HEK293 (cell line): ENCODE measurements around the gene UBE2Q1.

Experiments
- GLIS1 ChIP-seq: fragments of 450-650 bp; formaldehyde crosslinking; IDR thresholded peaks from 2 replicates; pipeline ENCODE4 v1.5.1; 2016; ENCODE audit warnings: missing biosample characterization, missing genetic modification characterization
- GLIS2 ChIP-seq: fragments of 450-650 bp; formaldehyde crosslinking; IDR thresholded peaks from 2 replicates; pipeline ENCODE4 v1.5.1; 2016; ENCODE audit warnings: missing biosample characterization, missing genetic modification characterization
- KLF9 ChIP-seq: fragments of 450-650 bp; formaldehyde crosslinking; IDR thresholded peaks from 2 replicates; pipeline ENCODE4 v1.5.1; 2016; ENCODE audit warnings: missing biosample characterization, missing genetic modification characterization, low read depth
- PRDM10 ChIP-seq: fragments of 450-650 bp; formaldehyde crosslinking; IDR thresholded peaks from 2 replicates; pipeline ENCODE4 v1.5.1; 2016; ENCODE audit warnings: missing biosample characterization, missing genetic modification characterization
- PRDM2 ChIP-seq: fragments of 450-650 bp; formaldehyde crosslinking; IDR thresholded peaks from 2 replicates; pipeline ENCODE4 v1.5.1; 2016; ENCODE audit warnings: missing biosample characterization, missing genetic modification characterization, borderline replicate concordance
- SETDB1 ChIP-seq: IDR thresholded peaks from one replicate; pipeline ENCODE4 v1.6.1; 2017; ENCODE audit warnings: mild to moderate bottlenecking, low read length, moderate library complexity, mixed read lengths; ENCODE audit not compliant: insufficient read length
- SP3 ChIP-seq: fragments of 450-650 bp; formaldehyde crosslinking; IDR thresholded peaks from 2 replicates; pipeline ENCODE4 v1.5.1; 2016; ENCODE audit warnings: missing biosample characterization, missing genetic modification characterization
- ZBTB44 ChIP-seq: fragments of 450-650 bp; IDR thresholded peaks from 2 replicates; pipeline ENCODE4 v1.5.1; 2018; ENCODE audit warnings: missing biosample characterization, mild to moderate bottlenecking, missing genetic modification characterization
- ZNF138 ChIP-seq: fragments of 450-650 bp; formaldehyde crosslinking; IDR thresholded peaks from 2 replicates; pipeline ENCODE4 v1.5.1; 2016; ENCODE audit warnings: missing biosample characterization, missing genetic modification characterization, borderline replicate concordance
- ZNF148 ChIP-seq: fragments of 450-650 bp; formaldehyde crosslinking; IDR thresholded peaks from 2 replicates; pipeline ENCODE4 v1.5.0; 2017; ENCODE audit warnings: missing biosample characterization, missing genetic modification characterization, borderline replicate concordance
- ZNF19 ChIP-seq: fragments of 450-650 bp; formaldehyde crosslinking; IDR thresholded peaks from 2 replicates; pipeline ENCODE4; 2016; ENCODE audit warnings: missing biosample characterization, missing genetic modification characterization, low read depth
- ZNF292 ChIP-seq: fragments of 450-650 bp; formaldehyde crosslinking; IDR thresholded peaks from 2 replicates; pipeline ENCODE4 v1.5.1; 2016; ENCODE audit warnings: low read depth, missing biosample characterization, missing genetic modification characterization, borderline replicate concordance
- ZNF302 ChIP-seq: fragments of 450-650 bp; formaldehyde crosslinking; IDR thresholded peaks from 2 replicates; pipeline ENCODE4 v1.5.1; 2016; ENCODE audit warnings: missing biosample characterization, missing genetic modification characterization, low read depth
- ZNF548 ChIP-seq: fragments of 450-650 bp; formaldehyde crosslinking; IDR thresholded peaks from 2 replicates; pipeline ENCODE4 v1.5.1; 2016; ENCODE audit warnings: missing biosample characterization, missing genetic modification characterization
- ZNF670 ChIP-seq: fragments of 450-650 bp; formaldehyde crosslinking; IDR thresholded peaks from 2 replicates; pipeline ENCODE4 v1.5.1; 2016; ENCODE audit warnings: missing biosample characterization, missing genetic modification characterization, low read depth
- ZNF707 ChIP-seq: fragments of 450-650 bp; formaldehyde crosslinking; IDR thresholded peaks from 2 replicates; pipeline ENCODE4 v1.5.1; 2016; ENCODE audit warnings: missing biosample characterization, missing genetic modification characterization
- ZNF747 ChIP-seq: fragments of 450-650 bp; formaldehyde crosslinking; IDR thresholded peaks from 2 replicates; pipeline ENCODE4 v1.5.1; 2016; ENCODE audit warnings: missing biosample characterization, missing genetic modification characterization
- ZNF785 ChIP-seq: fragments of 450-650 bp; formaldehyde crosslinking; IDR thresholded peaks from 2 replicates; pipeline ENCODE4 v1.5.1; 2016; ENCODE audit warnings: missing biosample characterization, missing genetic modification characterization
- ZNF792 ChIP-seq: fragments of 450-650 bp; formaldehyde crosslinking; IDR thresholded peaks from 2 replicates; pipeline ENCODE4 v1.5.1; 2016; ENCODE audit warnings: missing biosample characterization, missing genetic modification characterization
- ZSCAN30 ChIP-seq: fragments of 450-650 bp; IDR thresholded peaks from 2 replicates; pipeline ENCODE4 v1.5.1; 2018; ENCODE audit warnings: missing biosample characterization, mild to moderate bottlenecking, missing genetic modification characterization, moderate library complexity
- TF ChIP-seq, protein P1 (sequence below): fragments of 450-650 bp; formaldehyde crosslinking; IDR thresholded peaks from 2 replicates; pipeline ENCODE4 v1.5.1; 2017; ENCODE audit warnings: missing biosample characterization, mild to moderate bottlenecking, missing genetic modification characterization, moderate library complexity
- TF ChIP-seq, protein P2 (sequence below): fragments of 450-650 bp; formaldehyde crosslinking; IDR thresholded peaks from 2 replicates; pipeline ENCODE4 v1.5.1; 2016; ENCODE audit warnings: missing biosample characterization, missing genetic modification characterization

UBE2Q1 gene

DNA sequence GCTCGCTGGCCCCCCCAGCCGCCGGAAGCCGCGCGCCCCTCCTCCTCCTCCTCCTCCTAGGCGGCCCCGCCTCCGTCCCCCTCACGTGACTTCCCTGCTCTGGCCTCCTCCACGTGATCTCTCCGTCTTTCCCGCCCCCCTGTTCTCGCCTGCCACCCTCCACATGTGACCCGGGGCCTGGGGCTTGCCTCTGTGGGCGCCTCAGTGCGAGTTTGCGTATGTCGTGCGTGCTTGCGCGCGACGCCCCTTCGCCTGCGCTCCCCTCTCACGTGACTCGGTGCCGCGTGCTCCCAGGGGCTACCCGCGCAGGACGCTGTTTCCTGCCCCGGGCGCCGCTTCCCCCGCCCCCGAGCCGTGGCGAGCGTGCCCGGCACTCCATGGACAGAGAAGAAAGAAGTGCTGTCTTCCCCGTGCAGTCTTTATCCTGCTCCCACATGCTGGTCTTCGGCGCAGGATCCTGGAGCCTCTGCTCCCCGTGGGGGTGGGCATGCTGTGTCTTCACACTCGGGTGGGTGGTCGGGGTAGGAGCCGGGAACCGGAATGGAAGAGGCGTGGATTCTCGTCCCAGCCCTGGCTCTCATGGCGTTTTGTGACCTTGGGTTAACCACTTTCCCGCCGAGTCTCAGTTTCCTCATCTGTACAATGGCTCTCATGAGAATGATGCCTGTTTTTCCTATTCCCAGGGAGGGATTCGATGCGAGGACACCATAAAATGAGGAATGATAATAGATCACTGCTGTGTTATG is 431 bp upstream of the UBE2Q1 start (continued):
- TF ChIP-seq ZNF138 (tag by site-specific recombination) (no peak), GLIS1 (tag by site-specific recombination) (peak; percentile 91), KLF9 (peak; percentile 99), ZNF747 (tag by site-specific recombination) (no peak), GLIS2 (tag by site-specific recombination) (peak; percentile 98), PRDM10 (tag by site-specific recombination) (peak; percentile 65), PRDM2 (no peak), ZSCAN30 (no peak; the same call in 1 of the 2 replicates), SETDB1 (peak; percentile 45), ZNF707 (tag by site-specific recombination) (no peak), ZNF792 (0 out of 2 replicates have a peak, but pooled peaks have one; percentile 25), ZBTB44 (tag by site-specific recombination) (0 out of 2 replicates have a peak, but pooled peaks have one; percentile 18), ZNF302 (no peak), SP3 (tag by site-specific recombination) (peak; percentile 100), ZNF292 (tag by site-specific recombination) (no peak), ZNF19 (tag by site-specific recombination) (no peak), ZNF148 (no peak), ZNF670 (tag by site-specific recombination) (no peak), ZNF548 (tag by site-specific recombination) (no peak), ZNF785 (tag by site-specific recombination) (peak; percentile 76)
- TF ChIP-seq, protein P1, sequence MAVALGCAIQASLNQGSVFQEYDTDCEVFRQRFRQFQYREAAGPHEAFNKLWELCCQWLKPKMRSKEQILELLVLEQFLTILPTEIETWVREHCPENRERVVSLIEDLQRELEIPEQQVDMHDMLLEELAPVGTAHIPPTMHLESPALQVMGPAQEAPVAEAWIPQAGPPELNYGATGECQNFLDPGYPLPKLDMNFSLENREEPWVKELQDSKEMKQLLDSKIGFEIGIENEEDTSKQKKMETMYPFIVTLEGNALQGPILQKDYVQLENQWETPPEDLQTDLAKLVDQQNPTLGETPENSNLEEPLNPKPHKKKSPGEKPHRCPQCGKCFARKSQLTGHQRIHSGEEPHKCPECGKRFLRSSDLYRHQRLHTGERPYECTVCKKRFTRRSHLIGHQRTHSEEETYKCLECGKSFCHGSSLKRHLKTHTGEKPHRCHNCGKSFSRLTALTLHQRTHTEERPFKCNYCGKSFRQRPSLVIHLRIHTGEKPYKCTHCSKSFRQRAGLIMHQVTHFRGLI (tag by site-specific recombination), result 0 out of 2 replicates have a peak, but pooled peaks have one; percentile 49
- TF ChIP-seq, protein P2, sequence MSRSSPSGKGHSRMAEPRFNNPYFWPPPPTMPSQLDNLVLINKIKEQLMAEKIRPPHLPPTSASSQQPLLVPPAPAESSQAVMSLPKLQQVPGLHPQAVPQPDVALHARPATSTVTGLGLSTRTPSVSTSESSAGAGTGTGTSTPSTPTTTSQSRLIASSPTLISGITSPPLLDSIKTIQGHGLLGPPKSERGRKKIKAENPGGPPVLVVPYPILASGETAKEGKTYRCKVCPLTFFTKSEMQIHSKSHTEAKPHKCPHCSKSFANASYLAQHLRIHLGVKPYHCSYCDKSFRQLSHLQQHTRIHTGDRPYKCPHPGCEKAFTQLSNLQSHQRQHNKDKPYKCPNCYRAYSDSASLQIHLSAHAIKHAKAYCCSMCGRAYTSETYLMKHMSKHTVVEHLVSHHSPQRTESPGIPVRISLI (tag by site-specific recombination), result no peak
